Heart left ventricle (tissue), 16 donors: ENCODE measurements around the gene GHITM. TPM values are rescaled to one million over a fixed set of nuclear protein-coding genes. Genes with fewer than 3 reads are reported as not detected.

Source experiments
- ATAC-seq, 4 donors: fragments of 200-7000 bp; cut with Tn5 transposase; one replicate each; pipeline ENCODE4 v1.9.1; 2020 to 2022; ENCODE audit warnings: moderate library complexity in 4 of 4, mild to moderate bottlenecking in 3 of 4, moderate number of reproducible peaks in 1 of 4
- DNase-seq, 5 donors: peaks; one replicate each; pipeline ENCODE4 v3.0.0-alpha.2; 2020
- H3K27ac ChIP-seq, 12 donors: fragments of 200-600 bp; sonication (generic) in 4 of 12; one replicate each; pipeline versions ENCODE4 v1.5.0 to v1.8.0; 2016 to 2022; ENCODE audit warnings: mild to moderate bottlenecking in 2 of 12
- H3K27me3 ChIP-seq, 9 donors: fragments of 200-600 bp; sonication (generic) in 2 of 9; one replicate each; pipeline versions ENCODE4 v1.5.1 to v1.8.0; 2016 to 2022; ENCODE audit warnings: mild to moderate bottlenecking in 3 of 9
- H3K36me3 ChIP-seq, 9 donors: fragments of 200-600 bp; sonication (generic) in 2 of 9; one replicate each; pipeline versions ENCODE4 v1.5.0 to v1.8.0; 2018 to 2022; ENCODE audit warnings: mild to moderate bottlenecking in 2 of 9
- H3K4me1 ChIP-seq, 12 donors: fragments of 200-600 bp; sonication (generic) in 4 of 12; one replicate each; pipeline versions ENCODE4 v1.5.0 to v1.8.0; 2016 to 2022; ENCODE audit warnings: mild to moderate bottlenecking in 3 of 12
- H3K4me3 ChIP-seq, 12 donors: fragments of 200-600 bp; sonication (generic) in 4 of 12; one replicate each; pipeline versions ENCODE4 v1.5.0 to v1.8.0; 2017 to 2022; ENCODE audit warnings: mild to moderate bottlenecking in 9 of 12, moderate library complexity in 4 of 12
- H3K9me3 ChIP-seq, 12 donors: fragments of 200-600 bp; sonication (generic) in 4 of 12; one replicate each; pipeline versions ENCODE4 v1.5.0 to v1.8.0; 2016 to 2022; ENCODE audit warnings: mild to moderate bottlenecking in 1 of 12
- POLR2A ChIP-seq, 2 donors: fragments of 450-650 bp; IDR thresholded peaks; one replicate each; pipeline ENCODE4 v1.6.1; 2017; ENCODE audit warnings: antibody characterized with exemption in 2 of 2, mild to moderate bottlenecking in 2 of 2, moderate library complexity in 2 of 2
- WGBS, 4 donors: extraction: QIAGEN DNeasy Blood & Tissue Kit in 2 of 4; methylation state at CpG; one replicate each; pipeline versions ENCODE4 v1.1.5 to v1.1.7; 2013 to 2018; 5-methylcytosine and 5-hydroxymethylcytosine counted together
- intact Hi-C, 10 donors: fragments of 100-400 bp; cut with DNase I; formaldehyde crosslinking; loops; one replicate each; pipeline versions ENCODE4 v1.11.1 to v1.14.2; 2022
- polyA plus RNA-seq, 2 donors: library from polyadenylated mRNA; stranded (reverse); fragments of 200-250 nt; gene quantifications; one replicate each; pipeline ENCODE4 v1.2.3, GENCODE V29; 2013
- total RNA-seq, 9 donors: library from RNA; depleted of rRNA in 2 of 9; stranded (reverse); fragments of >200 nt in 2 of 9; fragmentation: NEBNext Ultra II Directional in 3 of 9; extraction: Animal tissue kit (Norgen Biotek cat#: 25700) in 3 of 9; gene quantifications; one replicate each; pipeline versions ENCODE4 v1.1.0 to v1.2.4, GENCODE V29; 2016 to 2023
- TF ChIP-seq, protein P1 (sequence below), 12 donors: fragments of 200-600 bp; sonication (generic) in 4 of 12; IDR thresholded peaks; one replicate each; pipeline versions ENCODE4 v1.5.0 to v1.8.0; 2018 to 2022; ENCODE audit warnings: antibody characterized with exemption in 12 of 12, mild to moderate bottlenecking in 5 of 12
- donor health status: ischemic (EF 13 %, LVEDD 7.1; RV severe dilation, severe dysfunction).
- donor health status: healthy with polysubstance abuse.
- donor health status: DM: no; HTN: yes; CAD: no.
- donor health status: DM: no; HTN: no; CAD: no.
- donor health status: ischemic (EF 25% LVEDD 6.9; RV normal size, moderate dysfunction).
- donor health status: ischemic (EF 25% LVEDD 5.7; RV mildly dilated, moderate dysfunction).
- donor health status: healthy.
- donor health status: DM: yes; HTN: yes; CAD: no.
- donor health status: ischemic (EF 35%, LVEDD 5.7; RV mildly dilated, moderate dysfunction).
- donor health status: nonischemic (EF 11% LVEDD 7.7; RV severe dilation, severe dysfunction).
- donor health status: DM: yes; HTN: yes; CAD: no.
- donor health status: PGD.
- donor health status: ischemic (EF 29% LVEDD 5.4; RV normal size, mild dysfunction).
- donor health status: nonischemic (EF 23%, LVEDD 6.1; RV moderate dilation, normal function).

GHITM gene
- total and polyA plus RNA-seq, 11 donors, result 274 to 603 (median 393) TPM

DNA sequence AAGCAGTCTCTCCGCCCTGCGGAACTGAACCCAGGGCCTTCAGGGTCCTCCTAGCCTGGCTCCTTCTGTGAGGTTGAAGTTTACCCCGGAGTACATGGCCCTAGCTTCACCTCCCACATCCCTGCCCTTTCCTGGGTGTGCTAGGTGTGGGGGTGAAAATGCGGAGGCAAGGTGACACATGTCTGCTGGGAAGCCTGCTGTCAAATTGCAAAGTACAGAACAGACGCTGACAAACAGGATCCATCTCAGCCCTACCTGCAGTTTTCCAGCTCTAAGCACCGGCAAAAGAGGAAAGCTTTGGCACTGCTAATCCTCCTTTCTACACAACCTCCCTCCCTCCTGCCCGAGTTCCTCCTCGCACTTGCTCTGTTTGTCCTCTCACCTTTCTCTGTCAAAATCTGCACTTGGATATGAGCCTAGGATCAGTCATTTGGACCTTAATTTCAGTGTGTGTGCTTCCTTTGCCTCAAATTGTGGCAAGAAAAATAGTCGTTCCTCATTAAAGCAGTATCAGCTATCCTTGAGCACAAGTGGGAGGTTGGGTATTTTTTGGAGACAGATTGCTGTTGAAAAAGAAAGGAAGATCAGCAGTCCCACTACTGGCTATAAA lies 19.9 kb downstream of the GHITM start:
- no peak for TF ChIP-seq POLR2A (IDR thresholded peaks at IDR 0.05)
- TF ChIP-seq, protein P1, sequence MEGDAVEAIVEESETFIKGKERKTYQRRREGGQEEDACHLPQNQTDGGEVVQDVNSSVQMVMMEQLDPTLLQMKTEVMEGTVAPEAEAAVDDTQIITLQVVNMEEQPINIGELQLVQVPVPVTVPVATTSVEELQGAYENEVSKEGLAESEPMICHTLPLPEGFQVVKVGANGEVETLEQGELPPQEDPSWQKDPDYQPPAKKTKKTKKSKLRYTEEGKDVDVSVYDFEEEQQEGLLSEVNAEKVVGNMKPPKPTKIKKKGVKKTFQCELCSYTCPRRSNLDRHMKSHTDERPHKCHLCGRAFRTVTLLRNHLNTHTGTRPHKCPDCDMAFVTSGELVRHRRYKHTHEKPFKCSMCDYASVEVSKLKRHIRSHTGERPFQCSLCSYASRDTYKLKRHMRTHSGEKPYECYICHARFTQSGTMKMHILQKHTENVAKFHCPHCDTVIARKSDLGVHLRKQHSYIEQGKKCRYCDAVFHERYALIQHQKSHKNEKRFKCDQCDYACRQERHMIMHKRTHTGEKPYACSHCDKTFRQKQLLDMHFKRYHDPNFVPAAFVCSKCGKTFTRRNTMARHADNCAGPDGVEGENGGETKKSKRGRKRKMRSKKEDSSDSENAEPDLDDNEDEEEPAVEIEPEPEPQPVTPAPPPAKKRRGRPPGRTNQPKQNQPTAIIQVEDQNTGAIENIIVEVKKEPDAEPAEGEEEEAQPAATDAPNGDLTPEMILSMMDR (IDR thresholded peaks at IDR 0.05), result no peak
- peaks cover 0 to 18% (median 14%) of the 10 kb centered on the region in 9 donors for H3K36me3 ChIP-seq
- intact Hi-C loops, result no loop called here
- DNase-seq (no peak), ATAC-seq (peak in 1 of 4 donors; percentile 39)
- H3K4me3 ChIP-seq, result no peak overlapping the region
- no peaks in the 10 kb centered on the region for H3K9me3 ChIP-seq
- no peak overlapping the region for H3K27ac ChIP-seq
- H3K27me3 ChIP-seq, result peaks cover 0 to 28% (median 0%) of the 10 kb centered on the region in 9 donors
- no peaks in the 10 kb centered on the region for H3K4me1 ChIP-seq
- 29 to 35% (median 33%) methylated on average over 9 of the region's 9 CpGs for WGBS, 4 donors

DNA sequence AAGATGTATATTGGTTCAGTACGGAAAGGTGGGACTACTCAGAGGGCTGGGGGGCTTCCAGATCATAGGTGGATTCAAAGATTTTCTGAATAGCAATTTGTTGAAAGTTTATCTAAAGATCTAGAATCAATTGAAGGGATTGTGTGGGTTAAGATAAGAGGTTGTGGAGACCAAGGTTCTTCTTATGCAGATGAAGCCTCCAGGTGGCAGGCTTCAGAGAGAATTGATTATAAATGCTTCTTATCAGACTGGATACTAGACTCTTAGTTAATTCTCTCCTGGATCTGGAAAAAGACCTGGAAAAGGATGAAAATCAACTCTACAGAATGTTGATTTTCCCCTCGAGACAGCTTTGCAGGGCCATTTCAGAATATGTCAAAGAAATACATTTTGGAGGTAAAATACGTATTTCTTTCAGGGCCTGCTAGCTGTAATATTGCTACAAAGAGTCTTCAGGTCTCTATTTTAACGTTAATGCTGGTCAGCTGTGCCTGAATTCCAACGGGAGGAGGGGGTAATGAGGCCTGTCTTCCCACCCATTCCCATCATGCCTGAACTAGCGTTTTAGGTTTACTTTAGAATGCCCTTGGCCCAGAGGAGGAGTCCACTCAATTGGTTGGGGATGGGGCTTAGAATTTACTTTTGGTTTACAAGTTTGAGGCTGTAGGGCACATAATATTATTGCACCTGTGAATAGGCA lies 21.5 kb downstream of the GHITM start:
- TF ChIP-seq, protein P1 (IDR thresholded peaks at IDR 0.05), result no peak
- no peak for TF ChIP-seq POLR2A (IDR thresholded peaks at IDR 0.05)
- 48 to 54% (median 49%) methylated on average over 6 of the region's 6 CpGs for WGBS, 4 donors
- no peak overlapping the region for H3K4me3 ChIP-seq
- H3K4me1 ChIP-seq, result no peaks in the 10 kb centered on the region
- H3K27ac ChIP-seq, result no peak overlapping the region
- ATAC-seq (no peak), DNase-seq (no peak)
- peaks cover 0 to 2% (median 0%) of the 10 kb centered on the region in 9 donors for H3K36me3 ChIP-seq
- intact Hi-C loops, result no loop called here
- no peaks in the 10 kb centered on the region for H3K9me3 ChIP-seq
- H3K27me3 ChIP-seq, result peaks cover 0 to 37% (median 6%) of the 10 kb centered on the region in 9 donors

DNA sequence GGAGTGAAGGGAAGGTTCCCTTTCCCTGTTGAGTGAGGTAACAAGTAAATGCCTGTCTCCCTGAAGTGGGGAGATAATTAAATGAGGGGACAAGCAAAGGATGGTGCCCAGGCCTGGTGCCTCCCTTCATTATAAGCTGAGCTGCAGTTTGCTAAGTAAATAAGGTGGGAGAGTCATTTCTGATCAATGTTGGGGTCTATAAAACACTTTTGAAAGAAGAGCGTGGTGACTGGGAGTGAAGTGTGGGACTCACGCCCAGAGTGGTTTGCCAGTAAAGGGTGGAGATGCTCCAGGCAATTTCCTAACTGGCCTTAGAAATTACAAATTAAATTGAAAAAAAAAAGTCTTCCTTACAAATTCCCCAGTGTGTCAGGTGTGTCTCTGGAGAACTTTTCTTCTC lies 24.7 kb downstream of the GHITM start:
- Histone ChIP-seq H3K27ac (no peak overlapping the region), H3K36me3 (no peaks in the 10 kb centered on the region), H3K27me3 (peaks cover 0 to 37% (median 6%) of the 10 kb centered on the region in 9 donors), H3K4me3 (no peak overlapping the region), H3K4me1 (no peaks in the 10 kb centered on the region), H3K9me3 (no peaks in the 10 kb centered on the region)
- no peak for TF ChIP-seq POLR2A (IDR thresholded peaks at IDR 0.05)
- TF ChIP-seq, protein P1 (IDR thresholded peaks at IDR 0.05), result no peak
- WGBS, 4 donors, result 64 to 67% (median 65%) methylated on average over 2 of the region's 2 CpGs
- intact Hi-C loops, result no loop called here
- no peak for ATAC-seq
- DNase-seq, result no peak

DNA sequence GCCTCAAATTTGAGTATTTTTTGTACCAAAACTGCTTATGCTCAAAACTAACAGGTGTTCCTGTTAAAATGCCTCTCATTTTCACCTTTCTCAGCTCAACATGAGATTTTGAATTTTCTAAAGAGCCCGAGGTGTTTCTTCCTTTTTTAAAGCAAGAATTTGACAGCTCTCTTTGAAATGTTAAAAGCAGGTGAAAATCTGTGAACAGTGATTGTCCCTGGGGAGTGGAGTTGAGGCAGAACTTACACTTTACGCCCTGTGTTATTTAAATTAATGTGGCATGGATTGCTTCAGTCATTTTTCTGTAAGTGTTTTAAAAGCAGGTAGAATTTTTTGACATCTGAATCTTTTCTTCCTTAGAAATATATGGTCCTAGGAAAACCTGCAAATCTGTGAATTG lies 25.1 kb downstream of the GHITM start:
- 27 to 39% (median 34%) methylated on average over 2 of the region's 2 CpGs for WGBS, 4 donors
- ATAC-seq (no peak), DNase-seq (no peak)
- peaks cover 0 to 37% (median 6%) of the 10 kb centered on the region in 9 donors for H3K27me3 ChIP-seq
- H3K4me3 ChIP-seq, result no peak overlapping the region
- H3K4me1 ChIP-seq, result no peaks in the 10 kb centered on the region
- H3K36me3 ChIP-seq, result no peaks in the 10 kb centered on the region
- no peak overlapping the region for H3K27ac ChIP-seq
- H3K9me3 ChIP-seq, result no peaks in the 10 kb centered on the region
- TF ChIP-seq, protein P1 (IDR thresholded peaks at IDR 0.05), result no peak
- TF ChIP-seq POLR2A (IDR thresholded peaks at IDR 0.05), result no peak
- intact Hi-C loops, result no loop called here
